ENCODE measurements around the gene FGFBP3.
"Not testable (repeated sequence)": the region's sequence is repeated elsewhere in the genome, so short reads cannot be mapped to it uniquely, and the experiment has no call there.

DNA sequence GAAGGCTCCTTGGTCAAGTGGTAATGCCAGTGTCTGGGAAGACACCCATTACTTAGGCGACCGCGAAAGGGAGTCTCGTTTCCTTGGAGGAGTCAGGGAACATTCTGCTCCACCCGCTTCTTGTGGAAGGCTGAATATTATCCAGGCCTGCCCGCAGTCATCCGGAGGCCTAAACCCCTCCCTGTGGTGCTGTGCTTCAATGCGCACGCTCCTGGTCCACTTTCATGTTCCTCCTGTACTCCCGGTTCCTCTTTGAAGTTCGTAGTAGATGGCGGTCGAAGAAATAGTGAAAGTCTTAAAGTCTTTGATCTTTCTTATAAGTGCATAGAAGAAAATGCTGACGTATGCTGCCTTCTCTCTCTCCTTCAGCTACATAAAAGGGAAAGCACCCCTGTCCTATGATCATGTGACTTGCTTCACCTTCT lies 15.0 kb downstream of the FGFBP3 start:
- TF ChIP-seq, protein P1, sequence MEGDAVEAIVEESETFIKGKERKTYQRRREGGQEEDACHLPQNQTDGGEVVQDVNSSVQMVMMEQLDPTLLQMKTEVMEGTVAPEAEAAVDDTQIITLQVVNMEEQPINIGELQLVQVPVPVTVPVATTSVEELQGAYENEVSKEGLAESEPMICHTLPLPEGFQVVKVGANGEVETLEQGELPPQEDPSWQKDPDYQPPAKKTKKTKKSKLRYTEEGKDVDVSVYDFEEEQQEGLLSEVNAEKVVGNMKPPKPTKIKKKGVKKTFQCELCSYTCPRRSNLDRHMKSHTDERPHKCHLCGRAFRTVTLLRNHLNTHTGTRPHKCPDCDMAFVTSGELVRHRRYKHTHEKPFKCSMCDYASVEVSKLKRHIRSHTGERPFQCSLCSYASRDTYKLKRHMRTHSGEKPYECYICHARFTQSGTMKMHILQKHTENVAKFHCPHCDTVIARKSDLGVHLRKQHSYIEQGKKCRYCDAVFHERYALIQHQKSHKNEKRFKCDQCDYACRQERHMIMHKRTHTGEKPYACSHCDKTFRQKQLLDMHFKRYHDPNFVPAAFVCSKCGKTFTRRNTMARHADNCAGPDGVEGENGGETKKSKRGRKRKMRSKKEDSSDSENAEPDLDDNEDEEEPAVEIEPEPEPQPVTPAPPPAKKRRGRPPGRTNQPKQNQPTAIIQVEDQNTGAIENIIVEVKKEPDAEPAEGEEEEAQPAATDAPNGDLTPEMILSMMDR (IDR thresholded peaks at IDR 0.05), result not testable (repeated sequence)
- not testable (repeated sequence) for TF ChIP-seq POLR2A (IDR thresholded peaks at IDR 0.05)

Data from esophagus squamous epithelium (tissue), 4 donors.